CD4-positive, alpha-beta memory T cell (primary cell): Measurements from ENCODE around the gene CAPN14. TPM values are rescaled to one million over a fixed set of nuclear protein-coding genes. Genes with fewer than 3 reads are reported as not detected.

Experiments
- CTCF ChIA-PET: fragments of 350-600 bp; sonication (Branson Sonifier 250); formaldehyde crosslinking; loops from one replicate; lab custom pipeline; 2021; ENCODE audit warnings: inconsistent platforms; ENCODE audit not compliant: partially characterized antibody; lab: Charles Lee
- POLR2A ChIA-PET: fragments of 350-600 bp; sonication (Branson Sonifier 250); formaldehyde crosslinking; loops from one replicate; lab custom pipeline; 2021; ENCODE audit not compliant: partially characterized antibody; lab: Charles Lee
- DNase-seq, 5 donors: peaks; one replicate each; pipeline versions ENCODE4 v3.0.0 to v3.0.0-alpha.2; 2020 to 2022; ENCODE audit warnings: mixed read lengths in 1 of 5
- H3K27ac ChIP-seq: one replicate; pipeline ENCODE4 v1.7.0; 2013; ENCODE audit warnings: low read depth, low read length
- H3K27me3 ChIP-seq: 2 replicates; pipeline ENCODE4 v1.7.0; 2013; ENCODE audit warnings: mild to moderate bottlenecking, low read length, moderate library complexity; ENCODE audit not compliant: insufficient read depth
- H3K36me3 ChIP-seq: 2 replicates; pipeline ENCODE4 v1.7.0; 2013; ENCODE audit warnings: mild to moderate bottlenecking, low read length, moderate library complexity; ENCODE audit not compliant: insufficient read depth
- H3K4me1 ChIP-seq: 2 replicates; pipeline ENCODE4 v1.7.0; 2013; ENCODE audit warnings: mild to moderate bottlenecking, low read length, moderate library complexity; ENCODE audit not compliant: insufficient read depth
- H3K4me3 ChIP-seq, 2 donors: one replicate each; pipeline ENCODE4 v1.7.0; 2013; ENCODE audit warnings: low read length in 2 of 2, mild to moderate bottlenecking in 1 of 2
- H3K9me3 ChIP-seq, 2 donors: one replicate each; pipeline ENCODE4 v1.7.0; 2013; ENCODE audit warnings: low read length in 2 of 2, control low read depth in 1 of 2; ENCODE audit not compliant: control insufficient read depth in 1 of 2
- H3K27ac Mint-ChIP-seq, 7 donors: one replicate each; pipeline ENCODE4 v1.8.0; 2020 to 2021; ENCODE audit warnings: mixed read lengths in 7 of 7, mild to moderate bottlenecking in 6 of 7, inconsistent platforms in 3 of 7, moderate library complexity in 3 of 7
- H3K27me3 Mint-ChIP-seq, 2 donors: one replicate each; pipeline ENCODE4 v1.8.0; 2020 to 2021; ENCODE audit warnings: mixed read lengths in 2 of 2
- H3K36me3 Mint-ChIP-seq, 2 donors: one replicate each; pipeline ENCODE4 v1.8.0; 2020 to 2021; ENCODE audit warnings: mixed read lengths in 2 of 2, inconsistent platforms in 1 of 2, mild to moderate bottlenecking in 1 of 2
- H3K4me1 Mint-ChIP-seq, 4 donors: one replicate each; pipeline ENCODE4 v1.8.0; 2020 to 2021; ENCODE audit warnings: mixed read lengths in 4 of 4, mild to moderate bottlenecking in 1 of 4
- H3K4me3 Mint-ChIP-seq, 8 donors: one replicate each; pipeline ENCODE4 v1.8.0; 2020 to 2021; ENCODE audit warnings: mixed read lengths in 8 of 8, mild to moderate bottlenecking in 7 of 8, moderate library complexity in 6 of 8, inconsistent platforms in 3 of 8
- H3K9me3 Mint-ChIP-seq, 8 donors: one replicate each; pipeline ENCODE4 v1.8.0; 2020 to 2021; ENCODE audit warnings: mixed read lengths in 8 of 8, mild to moderate bottlenecking in 5 of 8, inconsistent platforms in 3 of 8, moderate library complexity in 1 of 8
- intact Hi-C: fragments of 100-400 bp; cut with micrococcal nuclease; formaldehyde crosslinking; loops from one replicate; pipeline ENCODE4 v1.15.1; 2023
- polyA plus RNA-seq, 2 donors: library from polyadenylated mRNA; unstranded; fragments of 300-500 nt; fragmentation: Illumina TruSeq; gene quantifications; one replicate each; pipeline ENCODE4 v1.2.3, GENCODE V29; 2021
- total RNA-seq, 2 experiments: library from RNA; stranded (reverse); gene quantifications; one replicate each; pipeline ENCODE4 v1.2.3, GENCODE V29; 2021

The CAPN14 gene
- total and polyA plus RNA-seq, 4 experiments from 2014 or later: 0.16 to 0.61 (median 0.44) TPM

DNA sequence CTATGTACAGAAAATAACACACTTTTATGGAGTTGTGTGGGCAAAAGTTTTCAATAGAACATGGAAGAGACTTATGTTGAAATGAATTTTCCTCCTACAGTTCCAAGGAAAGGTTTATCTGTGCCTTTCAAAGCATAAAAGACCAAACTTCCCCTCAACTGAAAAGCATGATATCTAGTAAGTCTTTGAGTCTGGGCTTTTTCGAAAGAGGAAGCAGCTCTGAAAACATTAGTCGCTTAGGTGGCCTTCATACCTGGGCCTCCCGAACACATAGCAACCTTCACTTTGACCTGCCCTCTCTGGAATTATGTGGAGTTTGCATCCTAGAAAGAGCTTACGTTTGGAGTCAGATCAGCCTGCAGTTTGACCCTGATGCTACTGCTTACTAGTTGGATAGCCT is 4.8 kb upstream of the CAPN14 start:
- intact Hi-C loops: no loop called here
- Histone ChIP-seq H3K27ac (no peak overlapping the region), H3K36me3 (no peaks in the 10 kb centered on the region), H3K9me3 (no peaks in the 10 kb centered on the region), H3K4me3 (no peak overlapping the region), H3K27me3 (no peaks in the 10 kb centered on the region), H3K4me1 (no peaks in the 10 kb centered on the region)
- H3K27me3 Mint-ChIP-seq: peaks cover 11 to 22% of the 10 kb centered on the region in 2 donors
- no peak overlapping the region for H3K4me3 Mint-ChIP-seq
- no peaks in the 10 kb centered on the region for H3K4me1 Mint-ChIP-seq
- ChIA-PET CTCF (no interaction called here), POLR2A (no interaction called here)
- H3K9me3 Mint-ChIP-seq: peaks cover 0 to 2% (median 0%) of the 10 kb centered on the region in 8 donors
- no peaks in the 10 kb centered on the region for H3K36me3 Mint-ChIP-seq
- H3K27ac Mint-ChIP-seq: no peak overlapping the region
- no peak for DNase-seq

DNA sequence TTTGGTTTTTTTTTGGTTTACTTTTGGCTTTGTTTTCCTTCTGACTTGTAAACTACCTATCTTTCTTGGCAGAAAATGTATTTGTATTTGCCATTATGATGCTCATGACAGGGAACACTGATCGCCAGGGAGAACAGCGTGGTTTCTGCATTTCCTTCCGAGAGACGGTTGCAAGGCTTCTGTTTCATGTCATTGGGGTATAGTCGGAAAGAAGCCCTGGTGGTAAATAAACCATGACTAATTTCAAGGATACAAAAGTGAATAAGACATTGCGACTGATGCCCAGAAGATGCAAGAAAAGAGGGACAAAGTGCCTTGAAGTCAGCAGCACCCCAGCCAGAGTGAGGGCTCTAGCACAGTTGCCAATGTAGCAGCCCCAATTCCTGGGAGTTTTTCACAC is 4.2 kb upstream of the CAPN14 start:
- Mint-ChIP-seq H3K4me1 (no peaks in the 10 kb centered on the region), H3K27me3 (peaks cover 7 to 22% of the 10 kb centered on the region in 2 donors), H3K9me3 (peaks cover 0 to 2% (median 0%) of the 10 kb centered on the region in 8 donors), H3K4me3 (no peak overlapping the region), H3K27ac (no peak overlapping the region), H3K36me3 (no peaks in the 10 kb centered on the region)
- no peaks in the 10 kb centered on the region for H3K4me1 ChIP-seq
- intact Hi-C loops: no loop called here
- no peak overlapping the region for H3K27ac ChIP-seq
- H3K27me3 ChIP-seq: no peaks in the 10 kb centered on the region
- H3K36me3 ChIP-seq: no peaks in the 10 kb centered on the region
- H3K4me3 ChIP-seq: no peak overlapping the region
- ChIA-PET POLR2A (no interaction called here), CTCF (no interaction called here)
- no peak for DNase-seq
- H3K9me3 ChIP-seq: no peaks in the 10 kb centered on the region

- Mint-ChIP-seq H3K27ac (no peak overlapping the region), H3K27me3 (peaks cover 7 to 19% of the 10 kb centered on the region in 2 donors), H3K36me3 (no peaks in the 10 kb centered on the region), H3K9me3 (no peaks in the 10 kb centered on the region), H3K4me1 (peaks cover 0 to 1% (median 0%) of the 10 kb centered on the region in 4 donors), H3K4me3 (no peak overlapping the region)
- DNase-seq: no peak
- Histone ChIP-seq H3K9me3 (no peaks in the 10 kb centered on the region), H3K27me3 (no peaks in the 10 kb centered on the region), H3K27ac (no peak overlapping the region), H3K4me3 (no peak overlapping the region), H3K36me3 (no peaks in the 10 kb centered on the region), H3K4me1 (no peaks in the 10 kb centered on the region)
- POLR2A ChIA-PET: no interaction called here
- intact Hi-C loops: no loop called here
- CTCF ChIA-PET: no interaction called here
Measured at GRCh38 chr2:31219131-31219969, 2.0 kb upstream of the CAPN14 start.

DNA sequence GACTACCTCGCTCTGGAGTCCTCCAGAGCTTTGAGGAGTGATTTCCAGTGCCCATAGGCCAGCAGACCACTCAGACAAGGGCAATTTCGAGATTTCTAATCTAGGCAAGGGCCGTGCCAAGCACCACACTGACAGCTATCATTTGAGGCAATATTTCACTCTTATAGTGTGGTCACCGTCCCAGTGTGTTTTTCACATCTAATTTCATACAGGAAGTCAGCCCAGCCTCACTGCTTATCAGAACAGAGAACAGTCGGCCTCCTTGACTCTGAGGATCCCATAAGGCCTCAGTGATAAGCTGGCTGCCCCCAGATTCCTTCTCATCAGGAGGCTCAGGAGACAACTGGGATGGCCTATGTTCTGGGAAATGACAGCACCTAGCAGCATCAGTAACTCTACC is 581 bp downstream of the CAPN14 start:
- peaks cover 0 to 8% (median 1%) of the 10 kb centered on the region in 4 donors for H3K4me1 Mint-ChIP-seq
- no peak for DNase-seq
- ChIA-PET POLR2A (no interaction called here), CTCF (no interaction called here)
- Histone ChIP-seq H3K4me1 (no peaks in the 10 kb centered on the region), H3K4me3 (no peak overlapping the region), H3K27me3 (no peaks in the 10 kb centered on the region), H3K27ac (no peak overlapping the region), H3K36me3 (no peaks in the 10 kb centered on the region), H3K9me3 (no peaks in the 10 kb centered on the region)
- H3K27me3 Mint-ChIP-seq: peaks cover 0 to 5% of the 10 kb centered on the region in 2 donors
- no peaks in the 10 kb centered on the region for H3K9me3 Mint-ChIP-seq
- no peaks in the 10 kb centered on the region for H3K36me3 Mint-ChIP-seq
- H3K4me3 Mint-ChIP-seq: no peak overlapping the region
- intact Hi-C loops: no loop called here
- H3K27ac Mint-ChIP-seq: no peak overlapping the region

DNA sequence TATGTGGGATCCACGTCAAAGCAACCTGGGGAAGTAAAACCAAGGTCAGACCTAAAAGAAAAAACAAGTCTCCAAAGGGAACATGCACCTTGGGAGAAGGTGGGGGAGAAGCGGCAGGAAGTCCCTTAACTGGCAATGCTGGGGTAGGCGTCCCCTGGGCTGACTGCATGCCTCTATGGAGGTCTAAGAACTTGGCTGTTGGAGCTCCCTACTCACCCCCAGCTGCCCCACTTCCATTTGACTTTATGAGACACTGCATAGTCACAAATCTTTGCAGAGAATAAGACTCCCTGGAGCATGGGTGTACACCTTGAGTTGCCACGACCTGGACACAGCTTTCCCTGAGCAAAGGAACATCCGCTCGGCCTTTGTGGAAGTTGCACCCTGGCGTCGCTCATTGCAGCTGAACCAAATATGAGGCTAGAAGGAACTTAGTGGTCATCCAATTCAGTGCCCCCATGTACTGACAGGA is 2.8 kb downstream of the CAPN14 start:
- no peak overlapping the region for H3K27ac ChIP-seq
- ChIA-PET POLR2A (no interaction called here), CTCF (no interaction called here)
- intact Hi-C loops: no loop called here
- H3K27me3 ChIP-seq: no peaks in the 10 kb centered on the region
- H3K4me3 ChIP-seq: no peak overlapping the region
- no peaks in the 10 kb centered on the region for H3K4me1 ChIP-seq
- H3K9me3 Mint-ChIP-seq: no peaks in the 10 kb centered on the region
- H3K36me3 ChIP-seq: no peaks in the 10 kb centered on the region
- H3K36me3 Mint-ChIP-seq: no peaks in the 10 kb centered on the region
- no peak for DNase-seq
- no peaks in the 10 kb centered on the region for H3K27me3 Mint-ChIP-seq
- H3K9me3 ChIP-seq: no peaks in the 10 kb centered on the region
- H3K27ac Mint-ChIP-seq: no peak overlapping the region
- H3K4me1 Mint-ChIP-seq: peaks cover 0 to 8% (median 1%) of the 10 kb centered on the region in 4 donors
- H3K4me3 Mint-ChIP-seq: no peak overlapping the region

DNA sequence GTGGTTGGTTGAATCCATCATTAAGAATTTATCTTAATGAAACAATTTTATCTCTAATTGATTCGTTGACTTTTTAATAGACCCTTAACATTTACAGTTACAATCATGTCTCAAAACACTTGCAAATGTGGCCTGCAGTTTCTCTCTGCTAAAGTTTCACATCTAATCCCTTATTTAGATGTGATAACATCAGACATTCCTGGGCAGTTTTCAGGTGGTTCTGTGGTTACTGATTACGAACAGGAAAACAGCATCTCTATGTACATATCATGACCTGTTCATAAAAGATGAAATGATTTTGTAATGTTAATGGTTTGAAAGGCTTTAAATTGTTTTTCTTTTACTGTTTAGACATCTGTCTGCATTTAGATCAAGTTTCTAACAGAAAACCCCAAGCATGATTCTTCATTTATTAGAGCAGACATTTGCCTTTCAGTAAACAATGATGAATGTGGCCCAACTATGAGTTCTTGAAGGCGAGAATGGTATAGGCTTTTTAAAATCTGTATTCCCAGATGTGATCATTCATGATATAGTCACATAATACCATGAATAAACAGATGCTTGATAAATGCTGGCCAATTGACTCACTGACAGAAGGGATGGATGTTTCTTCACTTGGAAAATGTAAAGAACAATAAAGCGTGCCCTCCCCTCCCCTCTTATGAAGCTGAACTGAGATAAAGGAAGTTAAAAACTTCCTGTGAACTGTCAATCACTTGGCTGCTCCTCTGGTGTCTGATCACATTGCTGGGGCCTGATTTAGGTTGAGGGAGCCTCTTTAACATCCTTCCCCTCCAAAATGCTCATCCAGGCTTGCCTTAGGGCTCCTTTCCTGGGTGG is 3.5 kb downstream of the CAPN14 start:
- CTCF ChIA-PET: no interaction called here
- Mint-ChIP-seq H3K4me3 (no peak overlapping the region), H3K4me1 (peaks cover 0 to 8% (median 1%) of the 10 kb centered on the region in 4 donors)

More for the DNA sequence above, 3.5 kb downstream of the CAPN14 start:
- Histone ChIP-seq H3K27ac (no peak overlapping the region), H3K36me3 (no peaks in the 10 kb centered on the region), H3K4me1 (no peaks in the 10 kb centered on the region), H3K4me3 (no peak overlapping the region), H3K9me3 (no peaks in the 10 kb centered on the region), H3K27me3 (no peaks in the 10 kb centered on the region)
- Mint-ChIP-seq H3K27ac (peak overlapping the region in 2 of 7 donors; percentile 48 to 52), H3K27me3 (no peaks in the 10 kb centered on the region), H3K36me3 (no peaks in the 10 kb centered on the region), H3K9me3 (no peaks in the 10 kb centered on the region)
- POLR2A ChIA-PET: no interaction called here
- intact Hi-C loops: no loop called here
- DNase-seq: no peak
